A549 (cell line): ENCODE measurements around the gene HIVEP1. TPM values are rescaled to one million over a fixed set of nuclear protein-coding genes. Genes with fewer than 3 reads are reported as not detected.

Experiments used
- ATAC-seq, 2 experiments: fragments of 200-7000 bp in 1 of 2; fragments of >200 bp in 1 of 2; cut with Nextera tagmentation in 1 of 2; cut with Tn5 transposase in 1 of 2; 3 replicates each; pipeline versions ENCODE4 v1.8.0 to v1.9.1; 2018 to 2020; ENCODE audit warnings: mild to moderate bottlenecking in 1 of 2, moderate library complexity in 1 of 2
- CTCF ChIA-PET: fragments of 300-600 bp; sonication (Branson Sonifier 250); formaldehyde crosslinking; extraction: SDS; loops from one replicate; lab custom pipeline; 2021; ENCODE audit warnings: antibody characterized with exemption, inconsistent platforms; lab: Yijun Ruan, JAX
- POLR2A ChIA-PET: fragments of 350-600 bp; formaldehyde crosslinking; extraction: SDS; loops from one replicate; lab custom pipeline; 2021; ENCODE audit warnings: antibody characterized with exemption, inconsistent platforms; lab: Yijun Ruan, JAX
- DNase-seq, 2 experiments: peaks; one replicate each; pipeline versions ENCODE4 v3.0.0 to v3.0.0-alpha.2; 2011 to 2016; ENCODE audit warnings: low read depth in 1 of 2, low spot score in 1 of 2
- FAIRE-seq: peaks from 2 replicates; lab custom pipeline; 2011; peaks lifted over from hg19 to GRCh38; lab: Jason Lieb, UNC
- H3K27ac ChIP-seq, 2 experiments: fragments of >200 bp; sonication (Bioruptor Twin); formaldehyde crosslinking; 3 replicates each; pipeline ENCODE4 v1.5.1; 2016 to 2017
- H3K4me1 ChIP-seq: fragments of >200 bp; sonication (Bioruptor Twin); formaldehyde crosslinking; 3 replicates; pipeline ENCODE4 v1.6.1; 2016
- H3K4me2 ChIP-seq: fragments of >200 bp; sonication (Bioruptor Twin); formaldehyde crosslinking; 3 replicates; pipeline ENCODE4 v1.6.1; 2016
- H3K4me3 ChIP-seq: fragments of >200 bp; sonication (Bioruptor Twin); formaldehyde crosslinking; 3 replicates; pipeline ENCODE4 v1.5.1; 2016
- H3K9me3 ChIP-seq: fragments of >200 bp; sonication (Bioruptor Twin); formaldehyde crosslinking; 3 replicates; pipeline ENCODE4 v1.6.1; 2016
- ATOH8 ChIP-seq: fragments of 250-450 bp; sonication (Bioruptor Pico); IDR thresholded peaks from 2 replicates; pipeline ENCODE4 v1.5.0; 2020; ENCODE audit warnings: low read depth, mild to moderate bottlenecking, moderate library complexity
- BCL3 ChIP-seq: fragments of >200 bp; sonication (Bioruptor Twin); formaldehyde crosslinking; IDR thresholded peaks from 3 replicates; pipeline ENCODE4 v1.6.1; 2016
- CBX8 ChIP-seq: fragments of 200-600 bp; sonication (generic); IDR thresholded peaks from 2 replicates; pipeline ENCODE4 v1.6.1; 2016
- CEBPB ChIP-seq, 2 experiments: fragments of >200 bp in 1 of 2; sonication (Bioruptor Twin) in 1 of 2; formaldehyde crosslinking in 1 of 2; IDR thresholded peaks; 2 replicates each; pipeline ENCODE4 v1.6.1; 2012 to 2016
- ELK1 ChIP-seq: fragments of 150-350 bp; IDR thresholded peaks from 2 replicates; pipeline ENCODE4 v1.6.1; 2014; ENCODE audit warnings: low read depth, mild to moderate bottlenecking, low read length
- FOXS1 ChIP-seq: fragments of 250-450 bp; sonication (Bioruptor Pico); IDR thresholded peaks from 2 replicates; pipeline ENCODE4 v1.5.0; 2020; ENCODE audit warnings: mild to moderate bottlenecking, moderate library complexity
- HES2 ChIP-seq: fragments of >200 bp; sonication (Bioruptor Twin); formaldehyde crosslinking; IDR thresholded peaks from 2 replicates; pipeline ENCODE4 v1.6.1; 2016
- HEYL ChIP-seq: fragments of 250-450 bp; sonication (Bioruptor Pico); IDR thresholded peaks from 2 replicates; pipeline ENCODE4 v1.8.0; 2021; ENCODE audit warnings: mild to moderate bottlenecking, moderate library complexity
- HOXA7 ChIP-seq: fragments of 250-450 bp; sonication (Bioruptor Pico); IDR thresholded peaks from 2 replicates; pipeline ENCODE4 v1.5.0; 2020; ENCODE audit warnings: mild to moderate bottlenecking, moderate library complexity
- JUN ChIP-seq, 2 experiments: fragments of >200 bp; sonication (Bioruptor Twin); formaldehyde crosslinking; IDR thresholded peaks; 2 replicates in 1 of 2; 3 replicates in 1 of 2; pipeline ENCODE4 v1.6.1; 2016 to 2017
- KDM1A ChIP-seq: fragments of 200-600 bp; sonication (generic); IDR thresholded peaks from 2 replicates; pipeline ENCODE4 v1.6.1; 2016; ENCODE audit warnings: low read depth, mild to moderate bottlenecking
- MYC ChIP-seq: IDR thresholded peaks from 2 replicates; pipeline ENCODE4 v1.6.1; 2012; ENCODE audit warnings: mild to moderate bottlenecking, inconsistent platforms, low read length, improper control_type of control experiment, borderline replicate concordance
- NFE2L2 ChIP-seq: fragments of 150-350 bp; conservative IDR thresholded peaks from 2 replicates; pipeline ENCODE4 v1.6.1; 2014; ENCODE audit warnings: low read length
- PBX3 ChIP-seq: IDR thresholded peaks from 2 replicates; pipeline ENCODE4 v1.6.1; 2012
- POLR2A ChIP-seq: IDR thresholded peaks from 2 replicates; pipeline ENCODE4 v1.6.1; 2012; ENCODE audit warnings: mild to moderate bottlenecking, low read length
- POLR2AphosphoS2 ChIP-seq: conservative IDR thresholded peaks from 2 replicates; pipeline ENCODE4 v1.6.1; 2012; ENCODE audit warnings: low read length, improper control_type of control experiment, inconsistent platforms
- RCOR1 ChIP-seq: fragments of 150-350 bp; IDR thresholded peaks from 2 replicates; pipeline ENCODE4 v1.6.1; 2014; ENCODE audit warnings: antibody characterized with exemption, low read length, low read depth
- SMC3 ChIP-seq: fragments of >200 bp; sonication (Bioruptor Twin); formaldehyde crosslinking; IDR thresholded peaks from 3 replicates; pipeline ENCODE4 v1.6.1; 2018; ENCODE audit warnings: inconsistent platforms
- SREBF2 ChIP-seq: fragments of 450-650 bp; IDR thresholded peaks from 2 replicates; pipeline ENCODE4 v1.6.1; 2014; ENCODE audit warnings: mild to moderate bottlenecking, moderate library complexity
- USF2 ChIP-seq: fragments of 450-650 bp; IDR thresholded peaks from 2 replicates; pipeline ENCODE4 v1.6.1; 2014; ENCODE audit warnings: antibody characterized with exemption
- ZC3H11A ChIP-seq: fragments of 450-650 bp; IDR thresholded peaks from 2 replicates; pipeline ENCODE4 v1.6.1; 2014; ENCODE audit warnings: antibody characterized with exemption, mild to moderate bottlenecking
- ZFP36 ChIP-seq: fragments of 450-650 bp; IDR thresholded peaks from 2 replicates; pipeline ENCODE4 v1.6.1; 2014; ENCODE audit warnings: borderline replicate concordance; ENCODE audit not compliant: partially characterized antibody
- ZSCAN20 ChIP-seq: fragments of 250-450 bp; sonication (Bioruptor Pico); IDR thresholded peaks from 2 replicates; pipeline ENCODE4 v1.8.0; 2022; ENCODE audit warnings: mild to moderate bottlenecking, moderate library complexity
- WGBS: methylation state at CpG from one replicate; pipeline ENCODE4 v1.1.6; 2017; ENCODE audit errors: missing lambda C conversion rate; 5-methylcytosine and 5-hydroxymethylcytosine counted together
- polyA plus RNA-seq, 4 experiments: library from polyadenylated mRNA; depleted of rRNA in 3 of 4; stranded (reverse); fragments of >200 nt; fragmentation: RNase III in 1 of 4; extraction: RNeasy Plus Mini Kit Qiagen cat#74134 plus additional on column Dnase treatment in 1 of 4; gene quantifications; 2 replicates in 3 of 4; 3 replicates in 1 of 4; pipeline ENCODE4 v1.2.3, GENCODE V29; 2011 to 2017

Gene HIVEP1
- polyA plus RNA-seq, 2 of the 4 experiments (the other 2 are of a cell fraction), result 5.8 to 10.5 TPM

GRCh38 chr6:11978169-11978987 is 33.7 kb upstream of the HIVEP1 start:
- FAIRE-seq, result no peak
- no peak overlapping the region for H3K27ac ChIP-seq
- H3K4me2 ChIP-seq, result no peak overlapping the region
- no peak for DNase-seq
- no peaks in the 10 kb centered on the region for H3K4me1 ChIP-seq
- ChIA-PET POLR2A (no interaction called here), CTCF (no interaction called here)
- H3K9me3 ChIP-seq, result no peaks in the 10 kb centered on the region
- no peak overlapping the region for H3K4me3 ChIP-seq
- 93% methylated on average over 1 of the region's 1 CpG for WGBS
- ATAC-seq, result no peak
- TF ChIP-seq POLR2A (no peak), HEYL (CRISPR knock-in tag) (no peak), RCOR1 (no peak), POLR2AphosphoS2 (no peak)

GRCh38 chr6:11979866-11980265 is 32.2 kb upstream of the HIVEP1 start:
- ChIA-PET POLR2A (no interaction called here), CTCF (no interaction called here)
- no peaks in the 10 kb centered on the region for H3K9me3 ChIP-seq
- TF ChIP-seq BCL3, result no peak
- no peak for ATAC-seq
- no peak for FAIRE-seq
- 92% methylated on average over 6 of the region's 6 CpGs for WGBS
- H3K4me3 ChIP-seq, result no peak overlapping the region
- DNase-seq, result no peak
- no peak overlapping the region for H3K27ac ChIP-seq
- H3K4me1 ChIP-seq, result no peaks in the 10 kb centered on the region
- no peak overlapping the region for H3K4me2 ChIP-seq

GRCh38 chr6:11983306-11983705 is 28.8 kb upstream of the HIVEP1 start:
- CTCF ChIA-PET, result no interaction called here
- 71% methylated on average over 5 of the region's 5 CpGs for WGBS
- Histone ChIP-seq H3K4me1 (no peaks in the 10 kb centered on the region), H3K4me3 (no peak overlapping the region), H3K27ac (no peak overlapping the region), H3K9me3 (no peaks in the 10 kb centered on the region), H3K4me2 (no peak overlapping the region)
- no peak for FAIRE-seq
- ATAC-seq, result no peak
- POLR2A ChIA-PET, result no interaction called here
- no peak for TF ChIP-seq ZFP36
- TF ChIP-seq FOXS1 (CRISPR knock-in tag), result no peak
- TF ChIP-seq JUN (IDR thresholded peaks at IDR 0.05), result no peak
- TF ChIP-seq USF2, result no peak
- TF ChIP-seq ZC3H11A, result no peak
- TF ChIP-seq HES2, result no peak
- no peak for TF ChIP-seq KDM1A
- no peak for TF ChIP-seq ATOH8 (CRISPR knock-in tag)
- TF ChIP-seq NFE2L2, result no peak
- TF ChIP-seq HEYL (CRISPR knock-in tag), result no peak
- no peak for TF ChIP-seq SREBF2
- no peak for TF ChIP-seq CEBPB (IDR thresholded peaks at IDR 0.05)
- no peak for TF ChIP-seq MYC
- TF ChIP-seq ZSCAN20 (CRISPR knock-in tag), result no peak
- TF ChIP-seq CBX8, result no peak
- no peak for TF ChIP-seq PBX3
- TF ChIP-seq SMC3, result no peak
- TF ChIP-seq POLR2A, result no peak
- no peak for TF ChIP-seq ELK1
- TF ChIP-seq HOXA7 (CRISPR knock-in tag), result no peak
- DNase-seq, result no peak
